DMS79 treated with DMSO at 0.1 percent for 48 hours (cell line): ENCODE results near the gene PTPRM.

Source experiments
- DNase-seq: peaks from one replicate; lab custom pipeline; 2025; lab: John Stamatoyannopoulos, UW

The PTPRM gene

DNA sequence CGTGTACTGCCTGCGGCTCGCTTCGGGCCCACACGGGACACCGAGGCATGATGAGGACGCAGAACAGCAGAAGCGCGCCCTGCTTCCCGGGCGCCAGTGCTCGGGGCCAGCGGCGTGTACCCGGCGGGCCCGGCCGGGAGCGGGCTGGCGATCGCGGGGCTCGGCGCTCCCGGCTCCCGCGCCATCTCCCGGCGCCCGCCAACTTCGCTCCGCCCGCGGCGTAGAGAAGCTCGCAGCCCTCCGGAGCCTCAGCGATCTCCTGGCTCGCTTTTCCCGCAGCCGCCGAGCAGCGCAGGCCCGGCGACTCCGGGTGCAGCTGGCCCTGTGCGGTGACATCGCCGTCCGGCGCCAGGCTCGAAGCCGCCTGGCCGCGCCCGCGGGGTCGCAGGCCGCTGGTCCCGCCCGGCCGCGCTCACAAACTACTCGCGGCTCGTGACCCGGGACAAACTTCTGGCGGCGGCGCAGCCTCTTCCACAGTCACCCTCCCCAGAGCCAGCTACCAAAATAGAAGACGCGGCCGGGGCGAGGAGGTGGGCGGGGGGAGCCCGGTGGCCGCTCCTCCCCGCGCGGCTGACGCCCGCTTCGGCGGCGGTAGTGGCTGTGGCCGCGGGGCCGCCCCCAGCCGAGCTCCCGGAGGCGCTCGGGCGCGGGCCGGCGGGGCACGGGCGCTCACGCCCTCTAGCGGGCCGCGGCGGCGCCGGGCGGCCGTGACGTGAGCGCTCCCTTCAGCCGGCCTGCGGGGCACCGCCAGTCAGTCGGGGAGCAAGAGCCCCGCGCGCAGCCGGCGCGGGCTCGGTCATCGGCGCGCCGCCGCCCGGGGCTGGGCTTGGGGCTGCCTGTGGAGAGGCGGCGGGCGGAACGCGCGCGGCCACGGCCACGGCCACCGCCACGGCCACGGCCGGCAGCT, at the start of gene PTPRM:
Gene PTPRM (plus strand): TSS at position 750 of the 907 bp plus-strand sequence. CDS start 503 bp downstream, outside the sequence.
- no peak for DNase-seq

GRCh38 chr18:7517852-7518251, 49.3 kb upstream of the PTPRM start:
- DNase-seq, result no peak

- no peak for DNase-seq
These were observed 46.8 kb upstream of the PTPRM start for GRCh38 chr18:7520200-7520785.

- no peak for DNase-seq
These were observed 45.8 kb upstream of the PTPRM start for GRCh38 chr18:7521226-7521856.

DNA sequence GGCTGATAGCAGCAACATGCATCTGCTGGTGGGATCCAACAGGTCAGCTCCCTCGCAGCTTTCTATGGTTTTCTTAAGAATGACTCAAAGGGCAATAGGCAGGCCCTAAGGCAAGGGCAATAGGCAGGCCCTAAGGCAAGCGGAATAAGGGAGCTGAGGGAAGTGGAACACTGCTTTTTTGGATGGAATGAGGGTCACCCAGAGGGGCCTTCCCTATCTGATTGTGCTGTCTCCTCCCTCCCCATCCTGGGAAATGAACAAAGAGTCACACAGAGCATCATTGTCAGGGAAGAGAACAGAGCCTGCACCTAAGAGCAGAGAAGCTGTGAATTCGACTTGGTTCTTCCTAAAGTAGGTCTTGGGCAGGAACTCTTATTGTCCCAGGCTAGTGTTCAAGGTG, 43.3 kb upstream of the PTPRM start:
- no peak for DNase-seq

DNA sequence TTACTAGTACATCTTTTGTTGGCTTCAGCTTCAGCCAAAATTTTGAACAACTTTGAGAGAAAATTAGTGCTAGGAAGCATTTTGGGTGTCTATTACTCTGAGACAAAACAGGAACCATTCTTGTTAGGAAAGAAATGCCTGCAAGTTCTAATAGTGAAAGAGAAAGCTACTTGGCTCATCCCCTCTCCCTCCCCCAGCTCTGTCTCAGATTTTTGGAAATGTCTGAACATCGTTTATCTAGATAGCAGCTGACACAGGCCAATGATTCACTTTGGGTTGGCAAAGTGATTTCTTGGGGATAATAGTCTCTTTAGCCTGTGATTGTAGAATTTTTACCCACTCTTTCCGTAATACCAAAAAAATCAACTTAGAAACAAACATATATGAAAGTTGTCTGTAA, 42.3 kb upstream of the PTPRM start:
- DNase-seq, result no peak

GRCh38 chr18:7532942-7533341, 34.2 kb upstream of the PTPRM start:
- no peak for DNase-seq

- no peak for DNase-seq
These were observed 31.5 kb upstream of the PTPRM start for GRCh38 chr18:7535436-7536205.

- no peak for DNase-seq
These were observed 30.0 kb upstream of the PTPRM start for GRCh38 chr18:7537145-7537544.

GRCh38 chr18:7541835-7542234, 25.3 kb upstream of the PTPRM start:
- no peak for DNase-seq

DNA sequence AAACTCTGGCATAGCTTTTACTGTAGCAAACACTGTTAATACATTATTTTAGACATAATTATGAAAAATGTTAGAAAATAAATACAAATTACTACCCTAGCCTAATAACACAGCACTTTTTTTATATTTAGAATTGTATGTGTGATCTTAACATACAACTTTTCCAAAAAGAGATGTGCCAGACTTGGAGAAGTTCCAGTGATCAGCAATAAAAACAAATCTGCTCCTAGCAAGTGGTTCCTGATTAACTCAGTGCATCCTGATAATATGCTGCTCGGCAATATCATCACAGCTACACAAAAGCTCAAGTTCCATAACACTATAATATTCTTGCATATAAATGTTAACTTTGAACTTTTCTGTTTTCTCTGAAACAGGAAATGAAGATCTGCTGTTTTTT, 22.4 kb upstream of the PTPRM start:
- no peak for DNase-seq

- no peak for DNase-seq
These were observed 21.4 kb upstream of the PTPRM start for GRCh38 chr18:7545734-7546133.

GRCh38 chr18:7548221-7548620, 18.9 kb upstream of the PTPRM start:
- DNase-seq, result no peak

DNA sequence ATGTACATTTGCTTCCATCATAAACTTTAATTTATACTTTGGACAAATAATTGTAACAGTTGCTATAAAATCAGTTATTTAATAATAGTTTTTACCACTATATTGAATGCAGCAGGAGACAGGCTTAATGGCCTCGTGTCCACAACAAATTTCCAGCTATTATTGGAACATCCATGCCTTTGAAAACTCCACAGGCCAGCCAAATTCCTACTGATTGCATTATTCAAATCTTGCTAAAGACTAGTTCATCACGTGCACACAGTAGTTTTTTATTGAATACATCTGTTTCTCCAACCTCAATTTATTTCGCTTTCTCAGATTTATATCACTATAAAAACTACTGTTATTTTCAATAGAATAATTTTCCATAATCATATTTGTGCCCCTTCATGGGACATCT, 18.4 kb upstream of the PTPRM start:
- no peak for DNase-seq

DNA sequence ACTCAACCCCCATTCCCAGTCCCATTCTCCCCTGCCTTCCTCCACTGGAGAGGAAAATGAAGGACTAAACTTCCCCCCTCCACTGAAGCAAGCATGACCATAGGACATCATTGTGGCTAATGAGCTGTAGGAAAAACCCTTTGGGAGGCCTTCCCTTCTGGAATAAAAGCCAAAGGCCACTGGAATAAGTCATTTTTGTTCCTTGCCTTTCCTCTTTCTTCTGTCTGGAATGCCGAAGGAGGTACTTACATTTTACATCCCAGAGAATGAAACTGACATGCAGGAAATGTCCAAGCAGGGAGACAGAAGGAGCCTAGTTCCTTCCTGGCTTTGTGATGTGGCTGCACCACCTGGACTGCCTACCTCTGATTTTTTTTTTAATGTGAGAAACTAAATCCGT, 9.1 kb upstream of the PTPRM start:
- no peak for DNase-seq

- DNase-seq, result no peak
These were observed 8.3 kb upstream of the PTPRM start for GRCh38 chr18:7558769-7559168.

DNA sequence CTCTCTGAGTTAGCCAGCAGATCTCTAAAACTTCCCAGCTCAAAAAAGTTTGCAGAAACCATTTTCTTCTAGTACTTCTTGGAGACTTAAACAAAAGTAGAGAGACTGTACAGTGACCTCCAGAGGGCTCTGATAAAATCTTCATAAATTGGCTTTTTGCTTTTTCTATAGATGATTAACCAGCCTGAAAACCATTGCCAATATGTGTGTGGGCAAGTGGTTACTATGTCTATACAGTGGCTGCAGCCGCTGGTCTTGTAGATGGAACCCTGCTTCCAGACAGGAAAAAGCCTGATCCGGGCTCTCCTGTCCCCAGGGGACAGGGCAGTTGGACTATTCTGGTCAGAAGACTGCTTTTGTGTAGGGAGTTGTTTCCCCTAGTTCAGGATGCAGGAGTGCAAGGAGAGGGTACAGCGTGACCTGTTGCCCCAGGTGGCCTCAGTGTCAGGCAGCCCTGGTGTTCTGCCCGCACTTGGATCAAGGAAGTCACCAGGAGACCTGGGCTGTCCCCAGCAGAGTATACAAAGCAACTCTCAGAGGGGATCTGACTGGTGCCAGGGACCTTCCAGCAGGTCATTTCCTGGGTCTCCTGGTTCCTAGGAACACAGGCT, 7.3 kb upstream of the PTPRM start:
- no peak for DNase-seq

GRCh38 chr18:7561909-7562460, 5.1 kb upstream of the PTPRM start:
- no peak for DNase-seq

DNA sequence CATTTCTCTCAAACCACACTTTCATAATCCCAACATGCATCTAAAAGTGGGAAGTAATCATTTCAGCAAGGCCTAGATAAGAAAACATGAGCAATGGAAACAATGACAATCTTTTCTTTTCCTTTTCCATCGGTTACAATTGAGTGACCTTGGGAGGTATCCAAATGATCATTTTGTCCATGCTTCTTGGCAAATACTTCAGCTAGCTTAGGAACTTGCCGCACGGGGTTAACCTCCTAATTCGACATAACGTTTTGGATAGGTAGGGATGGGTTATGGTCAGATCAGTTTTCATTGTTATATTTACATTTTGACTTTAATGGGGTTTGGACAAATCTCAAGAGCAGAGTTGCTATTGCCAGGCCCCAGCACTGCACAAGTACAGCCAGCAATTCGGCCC, 4.6 kb upstream of the PTPRM start:
- DNase-seq, result no peak

GRCh38 chr18:7565677-7566076, 1.4 kb upstream of the PTPRM start:
- no peak for DNase-seq

GRCh38 chr18:7566244-7566566, 911 bp upstream of the PTPRM start:
- no peak for DNase-seq
